Uterus (tissue), 4 donors: ENCODE measurements around the gene PODXL. TPM values are rescaled to one million over a fixed set of nuclear protein-coding genes. Genes with fewer than 3 reads are reported as not detected.

Source experiments
- DNase-seq, 2 donors: peaks; one replicate each; pipeline ENCODE4 v3.0.0-alpha.2; 2019 to 2020
- H3K27ac ChIP-seq, 2 donors: fragments of 200-600 bp; sonication (generic); 1 replicate in 1 of 2; 2 replicates in 1 of 2; pipeline ENCODE4 v1.5.1; 2016 to 2018
- H3K27me3 ChIP-seq, 2 donors: fragments of 200-600 bp; sonication (generic); one replicate each; pipeline ENCODE4 v1.5.1; 2018 to 2019; ENCODE audit warnings: control low read depth in 1 of 2
- H3K36me3 ChIP-seq, 2 donors: fragments of 200-600 bp; sonication (generic); one replicate each; pipeline ENCODE4 v1.5.1; 2019; ENCODE audit warnings: control low read depth in 1 of 2
- H3K4me1 ChIP-seq, 2 donors: fragments of 200-600 bp; sonication (generic); one replicate each; pipeline ENCODE4 v1.5.1; 2018 to 2019; ENCODE audit warnings: control low read depth in 1 of 2
- H3K4me3 ChIP-seq, 2 donors: fragments of 200-600 bp; sonication (generic); 1 replicate in 1 of 2; 2 replicates in 1 of 2; pipeline ENCODE4 v1.5.1; 2018 to 2019; ENCODE audit warnings: mild to moderate bottlenecking in 1 of 2
- H3K9me3 ChIP-seq, 2 donors: fragments of 200-600 bp; sonication (generic); one replicate each; pipeline ENCODE4 v1.5.1; 2019; ENCODE audit warnings: control low read depth in 1 of 2
- CTCF ChIP-seq, 4 experiments: fragments of 200-600 bp in 2 of 4; fragments of 450-650 bp in 2 of 4; sonication (generic) in 2 of 4; IDR thresholded peaks; one replicate each; pipeline ENCODE4 v1.5.1; 2016 to 2019; ENCODE audit warnings: antibody characterized with exemption in 4 of 4, mild to moderate bottlenecking in 2 of 4, moderate library complexity in 1 of 4
- POLR2A ChIP-seq, 2 donors: fragments of 450-650 bp; IDR thresholded peaks; one replicate each; pipeline ENCODE4 v1.6.1; 2016; ENCODE audit warnings: antibody characterized with exemption in 2 of 2, mild to moderate bottlenecking in 1 of 2, moderate library complexity in 1 of 2
- intact Hi-C: fragments of 100-400 bp; cut with DNase I; formaldehyde crosslinking; loops from one replicate; pipeline ENCODE4 v1.15.1; 2023; ENCODE audit warnings: low total_unique reads
- total RNA-seq, 4 donors: library from RNA; depleted of rRNA in 3 of 4; stranded (reverse); fragments of >200 nt in 3 of 4; gene quantifications; one replicate each; pipeline versions ENCODE4 v1.1.0 to v1.2.4, GENCODE V29; 2014 to 2023
- donor health status: DM: yes; HTN: yes; CAD: no.

The PODXL gene
- total RNA-seq, 4 donors from 2014 or later = 33.6 to 135 (median 36.1) TPM

GRCh38 chr7:131546126-131546525 is 10.3 kb downstream of the PODXL start:
- H3K4me1 ChIP-seq = no peaks in the 10 kb centered on the region
- H3K9me3 ChIP-seq = no peaks in the 10 kb centered on the region
- H3K27me3 ChIP-seq = no peaks in the 10 kb centered on the region
- no peaks in the 10 kb centered on the region for H3K36me3 ChIP-seq
- intact Hi-C loops = no loop called here
- peak overlapping the region; percentile 62 to 71 for H3K27ac ChIP-seq
- DNase-seq = no peak
- H3K4me3 ChIP-seq = no peak overlapping the region
- peak in 1 of 2 donors; percentile 18 for TF ChIP-seq POLR2A (IDR thresholded peaks at IDR 0.05)
- TF ChIP-seq CTCF (IDR thresholded peaks at IDR 0.05) = no peak

GRCh38 chr7:131544449-131545301 is 11.8 kb downstream of the PODXL start:
- Histone ChIP-seq H3K4me3 (no peak overlapping the region), H3K36me3 (no peaks in the 10 kb centered on the region), H3K27ac (peak overlapping the region; percentile 62 to 71), H3K9me3 (no peaks in the 10 kb centered on the region), H3K27me3 (no peaks in the 10 kb centered on the region), H3K4me1 (no peaks in the 10 kb centered on the region)
- DNase-seq = peak in 1 of 2 donors; percentile 44
- intact Hi-C loops = no loop called here
- TF ChIP-seq POLR2A (IDR thresholded peaks at IDR 0.05) = no peak
- TF ChIP-seq CTCF (IDR thresholded peaks at IDR 0.05) = peak in 3 of 4 experiments; percentile 33 to 48 (median 41)

GRCh38 chr7:131544021-131544420 is 12.4 kb downstream of the PODXL start:
- DNase-seq = no peak
- no peaks in the 10 kb centered on the region for H3K9me3 ChIP-seq
- H3K36me3 ChIP-seq = no peaks in the 10 kb centered on the region
- H3K4me3 ChIP-seq = no peak overlapping the region
- H3K4me1 ChIP-seq = no peaks in the 10 kb centered on the region
- TF ChIP-seq POLR2A (IDR thresholded peaks at IDR 0.05) (no peak), CTCF (IDR thresholded peaks at IDR 0.05) (no peak)
- peak overlapping the region; percentile 62 to 71 for H3K27ac ChIP-seq
- H3K27me3 ChIP-seq = no peaks in the 10 kb centered on the region
- intact Hi-C loops = no loop called here

- Histone ChIP-seq H3K27ac (peak overlapping the region; percentile 68 to 71), H3K36me3 (no peaks in the 10 kb centered on the region), H3K4me1 (no peaks in the 10 kb centered on the region), H3K9me3 (no peaks in the 10 kb centered on the region), H3K4me3 (no peak overlapping the region), H3K27me3 (no peaks in the 10 kb centered on the region)
- intact Hi-C loops = no loop called here
- DNase-seq = no peak
- TF ChIP-seq CTCF (IDR thresholded peaks at IDR 0.05) (no peak), POLR2A (IDR thresholded peaks at IDR 0.05) (no peak)
Measured at GRCh38 chr7:131543298-131543697, 13.1 kb downstream of the PODXL start.

GRCh38 chr7:131540491-131541162 is 15.8 kb downstream of the PODXL start:
- Histone ChIP-seq H3K36me3 (no peaks in the 10 kb centered on the region), H3K4me3 (no peak overlapping the region), H3K27me3 (no peaks in the 10 kb centered on the region), H3K9me3 (no peaks in the 10 kb centered on the region), H3K27ac (peak overlapping the region; percentile 68 to 71), H3K4me1 (no peaks in the 10 kb centered on the region)
- TF ChIP-seq POLR2A (IDR thresholded peaks at IDR 0.05) (no peak), CTCF (IDR thresholded peaks at IDR 0.05) (peak in 3 of 4 experiments; percentile 11 to 52 (median 34))
- DNase-seq = peak in 1 of 2 donors; percentile 52
- intact Hi-C loops = no loop called here
